ENCODE data around the gene HSF2.
A peak's percentile ranks its signal among the peaks of the same experiment; 100 is the strongest.

Gene HSF2, protein sequence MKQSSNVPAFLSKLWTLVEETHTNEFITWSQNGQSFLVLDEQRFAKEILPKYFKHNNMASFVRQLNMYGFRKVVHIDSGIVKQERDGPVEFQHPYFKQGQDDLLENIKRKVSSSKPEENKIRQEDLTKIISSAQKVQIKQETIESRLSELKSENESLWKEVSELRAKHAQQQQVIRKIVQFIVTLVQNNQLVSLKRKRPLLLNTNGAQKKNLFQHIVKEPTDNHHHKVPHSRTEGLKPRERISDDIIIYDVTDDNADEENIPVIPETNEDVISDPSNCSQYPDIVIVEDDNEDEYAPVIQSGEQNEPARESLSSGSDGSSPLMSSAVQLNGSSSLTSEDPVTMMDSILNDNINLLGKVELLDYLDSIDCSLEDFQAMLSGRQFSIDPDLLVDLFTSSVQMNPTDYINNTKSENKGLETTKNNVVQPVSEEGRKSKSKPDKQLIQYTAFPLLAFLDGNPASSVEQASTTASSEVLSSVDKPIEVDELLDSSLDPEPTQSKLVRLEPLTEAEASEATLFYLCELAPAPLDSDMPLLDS

GRCh38 chr6:122399348-122400120 is at the start of gene HSF2:
TSS of gene HSF2 (plus strand) at chr6:122399652. CDS start at chr6:122399738, 86 bp downstream.
- peak; percentile 97 for DNase-seq

DNA sequence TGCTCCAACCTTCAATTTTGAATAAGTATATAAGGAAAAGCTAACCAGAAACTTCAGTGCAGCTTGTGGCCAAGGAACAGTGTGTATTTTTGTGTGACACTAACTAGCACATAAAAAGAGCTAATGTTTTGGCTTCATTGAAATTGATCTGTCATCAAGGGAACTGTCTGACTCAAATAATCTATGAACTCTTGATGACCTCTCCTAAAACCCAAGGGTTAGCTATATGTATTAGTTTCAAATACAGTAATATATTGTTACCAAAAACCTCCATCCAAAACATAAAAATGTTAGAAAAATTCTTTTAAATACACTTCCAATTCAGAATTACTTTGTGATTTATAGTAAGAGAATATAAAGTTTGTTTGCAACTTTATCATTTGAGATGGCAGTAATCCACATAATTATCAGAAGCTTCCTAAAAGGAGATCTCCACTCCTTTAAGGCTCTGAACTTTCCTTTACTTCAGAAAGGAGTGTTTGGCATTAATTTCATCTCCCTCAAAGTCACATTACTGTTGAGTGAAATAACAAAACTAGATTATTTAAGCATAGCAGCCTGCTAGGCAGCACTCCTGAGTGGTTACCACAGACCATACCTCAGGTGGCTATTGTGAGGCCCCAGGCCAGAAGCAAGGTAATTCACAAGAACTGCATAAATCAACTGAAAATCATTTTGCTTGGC is 46.3 kb upstream of the HSF2 start:
- DNase-seq: no peak

DNA sequence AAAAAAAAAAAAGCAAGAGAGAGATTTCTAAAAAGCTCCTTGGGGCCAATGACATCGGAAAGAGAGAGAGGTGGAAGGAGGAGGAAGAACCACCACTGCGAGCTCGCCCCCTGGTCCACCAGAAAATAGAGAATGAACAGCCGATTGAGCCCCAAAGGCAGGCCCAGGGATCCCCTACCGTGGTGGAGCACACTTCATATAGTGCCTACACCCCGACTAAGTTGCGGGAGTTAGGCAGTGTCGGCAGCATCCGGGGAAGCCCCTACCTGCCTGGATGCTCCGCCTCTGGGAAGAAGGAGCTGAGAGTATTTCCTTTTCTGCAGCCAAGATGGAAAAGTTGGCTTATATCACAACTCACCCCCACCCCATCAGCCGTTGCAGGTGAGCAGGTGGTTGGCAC is 38.6 kb upstream of the HSF2 start:
- DNase-seq: no peak

GRCh38 chr6:122361314-122361979 is 38.0 kb upstream of the HSF2 start:
- DNase-seq: no peak

GRCh38 chr6:122363769-122364483 is 35.5 kb upstream of the HSF2 start:
- peak; percentile 24 for DNase-seq

- DNase-seq: peak; percentile 53
Observed at GRCh38 chr6:122365775-122366403, 33.6 kb upstream of the HSF2 start.

DNA sequence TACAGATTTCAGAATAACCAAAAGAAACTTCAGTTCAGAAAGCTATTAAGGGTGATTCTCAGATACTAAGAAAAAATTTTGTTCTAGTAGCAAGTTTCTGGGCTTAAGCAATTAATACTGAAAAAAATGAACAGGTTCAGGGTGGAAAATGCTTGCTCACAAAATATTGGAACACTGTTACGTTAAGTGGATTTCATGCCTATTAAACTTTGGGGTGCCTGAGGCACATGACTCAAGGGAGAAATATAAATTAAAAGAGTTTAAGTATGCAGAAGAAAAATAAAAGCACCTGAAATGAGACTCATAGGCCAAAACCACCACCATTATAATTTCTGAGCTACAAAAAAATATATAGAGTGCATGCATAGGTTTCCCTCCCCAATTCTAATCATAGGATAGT is 32.3 kb upstream of the HSF2 start:
- no peak for DNase-seq

DNA sequence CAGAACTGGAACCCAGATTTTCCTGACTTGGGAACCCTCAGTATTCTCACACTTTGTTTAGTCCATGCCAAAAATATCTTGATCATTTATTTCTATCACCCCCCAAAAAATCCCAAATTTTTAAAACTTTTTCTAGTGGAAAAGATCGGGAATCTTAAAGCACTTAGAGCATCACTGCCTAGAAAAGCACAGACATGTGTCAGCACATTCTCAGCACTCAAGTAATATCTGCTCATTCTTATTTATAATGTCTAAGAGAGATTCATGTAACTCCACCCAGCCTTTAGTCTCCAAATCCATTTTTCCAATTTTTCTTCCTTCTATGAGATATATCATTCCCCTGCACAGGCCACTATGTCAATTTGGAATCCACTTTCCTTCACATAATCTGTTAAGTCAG is 29.9 kb upstream of the HSF2 start:
- no peak for DNase-seq

- no peak for DNase-seq
Observed at GRCh38 chr6:122372647-122373046, 26.8 kb upstream of the HSF2 start.

DNA sequence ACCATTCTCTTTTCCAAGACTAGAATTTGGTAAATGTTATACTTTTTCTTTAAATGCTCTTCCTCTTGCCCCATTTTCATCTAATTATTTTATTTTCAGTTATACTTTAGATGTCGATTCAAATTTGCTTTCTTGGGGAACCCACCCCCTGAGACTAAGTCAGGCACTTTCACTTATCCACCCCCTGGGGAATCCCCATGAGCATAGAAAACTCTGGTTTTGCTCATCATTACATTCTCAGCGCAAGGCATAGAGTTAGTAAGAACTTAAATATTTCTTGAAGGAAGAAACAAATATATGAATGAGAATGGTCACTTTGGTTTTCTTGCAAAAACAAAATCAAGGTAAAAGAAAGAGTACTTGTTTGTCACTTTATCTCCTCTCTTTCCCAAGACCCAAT is 25.1 kb upstream of the HSF2 start:
- no peak for DNase-seq

- DNase-seq: no peak
Observed at GRCh38 chr6:122376246-122376645, 23.2 kb upstream of the HSF2 start.

DNA sequence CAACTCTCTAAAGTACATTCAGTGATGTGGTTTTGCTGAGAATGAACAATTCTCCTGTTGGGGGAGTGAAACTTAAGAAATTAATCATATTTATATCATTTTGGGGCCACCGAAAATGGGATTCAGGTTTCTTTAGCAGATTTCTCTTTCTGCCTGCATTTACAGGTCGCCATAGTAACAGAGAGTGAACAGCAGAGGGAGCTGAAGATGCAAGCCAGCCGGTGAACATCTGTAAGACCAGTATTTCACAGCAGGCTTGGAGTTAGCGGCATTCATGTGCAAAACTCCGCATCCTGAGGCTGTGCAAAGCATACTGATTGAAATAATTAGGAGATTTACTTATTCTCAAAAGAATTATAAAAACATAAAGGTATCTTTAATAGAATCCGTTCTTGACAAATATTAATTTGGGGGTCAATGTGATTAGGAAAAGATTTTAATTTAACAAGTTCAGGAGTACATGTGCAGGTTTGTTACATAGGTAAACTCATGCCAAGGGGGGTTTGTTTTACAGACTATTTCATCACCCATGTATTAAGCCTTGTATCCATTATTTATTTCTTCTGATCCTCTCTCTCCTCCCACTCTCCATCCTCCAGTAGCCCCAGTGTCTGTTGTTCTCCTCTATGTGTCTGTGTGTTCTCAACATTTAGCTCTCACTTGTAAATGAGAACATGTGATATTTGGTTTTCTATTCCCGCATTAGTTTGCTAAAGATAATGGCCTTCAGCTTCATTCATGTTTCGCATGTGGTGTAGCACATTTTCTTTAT is 17.8 kb upstream of the HSF2 start:
- peak; percentile 64 for DNase-seq

GRCh38 chr6:122385857-122386612 is 13.4 kb upstream of the HSF2 start:
- no peak for DNase-seq

DNA sequence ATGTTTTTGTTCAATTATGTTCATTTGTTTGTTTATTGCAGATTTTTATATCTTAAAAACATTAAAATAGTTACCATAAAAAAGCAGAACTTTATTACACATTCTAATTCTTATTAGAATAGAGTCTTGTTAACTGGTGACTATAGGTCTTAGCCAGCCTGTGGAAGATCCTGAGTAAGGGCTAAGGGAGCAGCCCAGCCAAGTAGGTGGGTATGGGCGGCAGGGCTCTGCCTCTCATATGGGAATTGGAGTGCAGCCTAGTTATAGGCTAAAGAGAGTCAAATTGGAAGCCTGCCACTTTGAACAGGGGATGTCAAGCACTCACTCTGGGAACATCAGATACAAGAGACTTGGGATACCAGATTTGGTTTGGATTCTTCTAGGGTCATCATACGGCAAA is 10.5 kb upstream of the HSF2 start:
- no peak for DNase-seq

GRCh38 chr6:122389704-122390372 is 9.6 kb upstream of the HSF2 start:
- DNase-seq: no peak

DNA sequence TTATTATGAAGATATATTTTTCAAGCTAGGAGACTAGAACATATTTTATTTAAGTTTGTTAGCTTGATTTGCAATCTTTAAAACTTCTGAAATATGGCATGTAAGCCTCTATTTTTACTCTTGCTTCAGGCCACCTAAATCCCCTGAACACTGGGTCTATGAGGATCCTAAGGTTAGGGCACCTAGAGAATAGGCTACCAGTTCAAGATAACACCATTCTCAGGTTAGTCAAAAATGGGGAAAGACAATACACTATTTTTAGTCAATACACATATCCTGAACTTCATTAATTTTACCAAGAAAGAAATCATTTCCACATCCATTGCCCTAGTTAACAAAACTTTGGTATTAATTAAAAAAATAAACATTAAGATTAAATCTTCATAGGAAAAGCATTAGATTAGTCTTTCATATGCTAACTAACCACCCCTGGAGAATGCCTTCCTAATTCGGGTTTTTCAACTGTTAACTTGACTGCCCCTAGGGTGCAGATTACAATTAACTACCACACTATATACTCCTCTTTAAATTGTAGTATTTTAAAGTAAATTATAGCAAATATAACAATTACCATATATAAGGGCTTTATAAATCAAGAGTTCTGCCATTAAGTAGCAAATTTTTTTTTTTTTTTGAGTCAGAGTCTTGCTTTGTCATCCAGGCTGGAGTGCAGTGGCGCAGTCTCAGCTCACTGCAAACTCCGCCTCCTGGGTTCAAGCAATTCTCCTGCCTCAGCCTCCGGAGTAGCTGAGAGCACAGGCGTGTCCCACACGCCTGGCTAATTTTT is 6.7 kb upstream of the HSF2 start:
- no peak for DNase-seq

DNA sequence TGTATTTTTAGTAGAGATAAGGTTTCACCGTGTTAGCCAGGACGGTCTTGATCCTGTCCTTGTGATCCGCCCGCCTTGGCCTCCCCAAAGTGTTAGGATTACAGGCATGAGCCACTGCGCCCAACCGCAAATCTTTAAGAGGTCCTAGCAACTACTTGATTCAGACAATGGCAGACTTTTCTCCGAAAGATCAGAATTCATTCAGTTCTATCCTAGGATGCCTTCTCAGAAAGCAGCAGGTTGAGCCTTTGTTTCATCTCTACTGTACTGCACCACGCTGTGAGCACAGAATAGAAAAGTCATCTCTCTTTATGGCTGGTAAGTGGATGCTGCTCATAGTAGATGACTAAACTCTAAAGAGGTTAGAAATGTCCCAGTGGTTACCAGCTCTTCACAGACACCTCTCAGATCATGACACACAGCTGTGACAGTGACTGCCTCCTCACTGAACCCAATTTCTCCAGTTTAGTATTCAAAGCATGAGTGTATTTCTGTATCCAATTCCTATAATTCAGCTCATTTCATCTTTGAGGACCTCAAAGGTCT is 6.0 kb upstream of the HSF2 start:
- DNase-seq: no peak

GRCh38 chr6:122394016-122394415 is 5.4 kb upstream of the HSF2 start:
- no peak for DNase-seq

- no peak for DNase-seq
Observed at GRCh38 chr6:122399055-122399347, 451 bp upstream of the HSF2 start.
